ENCODE data around the gene WDFY2.

The WDFY2 gene

GRCh38 chr13:51673165-51673564 is 88.9 kb downstream of the WDFY2 start:
- TF ChIP-seq YY1 (IDR thresholded peaks at IDR 0.05; ENCODE audit: insufficient read depth, insufficient read length) (no peak), SUZ12 (IDR thresholded peaks at IDR 0.05; ENCODE audit: extremely low read depth, insufficient read depth, insufficient read length) (no peak), ZNF274 (IDR thresholded peaks at IDR 0.05; ENCODE audit: low read depth, low read length) (no peak)
- no peak overlapping the region for H3K4me3 ChIP-seq (ENCODE audit: insufficient read length, low read depth)
- DNase-seq (ENCODE audit: low read depth, low spot score), result no peak
- no peaks in the 10 kb centered on the region for H3K4me1 ChIP-seq (ENCODE audit: insufficient read depth, insufficient read length)
- H3K27me3 ChIP-seq (ENCODE audit: insufficient read depth, insufficient read length), result no peaks in the 10 kb centered on the region
- no peaks in the 10 kb centered on the region for H3K36me3 ChIP-seq (ENCODE audit: insufficient read depth, insufficient read length, low read length)
- no peak overlapping the region for H3K9ac ChIP-seq (ENCODE audit: insufficient read length, low read depth)
- H3K9me3 ChIP-seq (ENCODE audit: insufficient read depth, low read length), result no peaks in the 10 kb centered on the region

DNA sequence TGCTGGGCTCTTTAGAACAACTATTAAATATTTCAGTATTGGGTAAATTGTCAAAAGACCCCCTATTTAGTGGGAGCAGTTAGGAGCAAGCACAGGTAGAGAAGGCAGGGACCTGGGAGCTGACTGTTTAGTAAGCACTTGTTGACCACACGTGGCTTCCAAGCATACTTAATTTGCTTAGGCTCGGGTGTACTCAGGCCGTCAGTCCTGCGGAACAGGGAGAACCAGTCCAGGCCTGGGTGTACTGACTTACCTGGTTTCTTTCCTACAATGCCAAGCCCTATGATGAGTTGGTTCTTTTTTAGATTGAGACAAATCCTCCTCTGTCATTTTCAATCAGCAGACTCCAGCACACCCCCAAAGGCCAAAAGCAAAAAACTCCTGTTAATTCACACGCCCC is 90.0 kb downstream of the WDFY2 start:
- no peaks in the 10 kb centered on the region for H3K27me3 ChIP-seq (ENCODE audit: insufficient read depth, insufficient read length)
- H3K36me3 ChIP-seq (ENCODE audit: insufficient read depth, insufficient read length, low read length), result no peaks in the 10 kb centered on the region
- H3K9me3 ChIP-seq (ENCODE audit: insufficient read depth, low read length), result no peaks in the 10 kb centered on the region
- no peak overlapping the region for H3K4me3 ChIP-seq (ENCODE audit: insufficient read length, low read depth)
- no peak overlapping the region for H3K9ac ChIP-seq (ENCODE audit: insufficient read length, low read depth)
- DNase-seq (ENCODE audit: low read depth, low spot score), result no peak
- no peak for TF ChIP-seq SUZ12 (IDR thresholded peaks at IDR 0.05; ENCODE audit: extremely low read depth, insufficient read depth, insufficient read length)
- no peak for TF ChIP-seq YY1 (IDR thresholded peaks at IDR 0.05; ENCODE audit: insufficient read depth, insufficient read length)
- TF ChIP-seq ZNF274 (IDR thresholded peaks at IDR 0.05; ENCODE audit: low read depth, low read length), result no peak
- H3K4me1 ChIP-seq (ENCODE audit: insufficient read depth, insufficient read length), result no peaks in the 10 kb centered on the region

- DNase-seq (ENCODE audit: low read depth, low spot score), result no peak
- H3K9ac ChIP-seq (ENCODE audit: insufficient read length, low read depth), result no peak overlapping the region
- no peaks in the 10 kb centered on the region for H3K9me3 ChIP-seq (ENCODE audit: insufficient read depth, low read length)
- TF ChIP-seq ZNF274 (IDR thresholded peaks at IDR 0.05; ENCODE audit: low read depth, low read length) (no peak), SUZ12 (IDR thresholded peaks at IDR 0.05; ENCODE audit: extremely low read depth, insufficient read depth, insufficient read length) (no peak)
- H3K27me3 ChIP-seq (ENCODE audit: insufficient read depth, insufficient read length), result no peaks in the 10 kb centered on the region
- H3K4me3 ChIP-seq (ENCODE audit: insufficient read length, low read depth), result no peak overlapping the region
- H3K4me1 ChIP-seq (ENCODE audit: insufficient read depth, insufficient read length), result no peaks in the 10 kb centered on the region
- no peaks in the 10 kb centered on the region for H3K36me3 ChIP-seq (ENCODE audit: insufficient read depth, insufficient read length, low read length)
These were observed 91.1 kb downstream of the WDFY2 start for GRCh38 chr13:51675385-51675784.

DNA sequence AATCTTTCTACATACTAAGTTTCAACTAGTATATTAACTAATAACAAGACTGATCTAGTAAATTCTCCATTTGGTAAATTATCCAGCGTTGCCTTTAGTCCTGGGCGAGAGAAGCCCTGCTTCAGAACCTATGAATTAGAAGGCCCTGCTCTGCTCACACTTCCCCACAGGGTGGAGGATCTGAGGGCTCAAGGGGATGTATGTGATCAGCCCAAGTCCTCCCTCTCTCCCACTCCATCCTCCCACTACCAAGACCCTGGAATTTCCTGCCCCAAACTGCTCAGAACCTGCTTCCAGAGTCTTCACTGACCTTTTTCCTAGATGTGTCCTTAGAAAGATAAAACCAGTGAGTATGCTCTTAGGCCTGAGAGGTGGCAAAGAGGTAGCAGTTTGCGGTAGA is 91.6 kb downstream of the WDFY2 start:
- Histone ChIP-seq H3K4me3 (ENCODE audit: insufficient read length, low read depth) (no peak overlapping the region), H3K36me3 (ENCODE audit: insufficient read depth, insufficient read length, low read length) (no peaks in the 10 kb centered on the region), H3K27me3 (ENCODE audit: insufficient read depth, insufficient read length) (no peaks in the 10 kb centered on the region), H3K9ac (ENCODE audit: insufficient read length, low read depth) (no peak overlapping the region), H3K4me1 (ENCODE audit: insufficient read depth, insufficient read length) (no peaks in the 10 kb centered on the region), H3K9me3 (ENCODE audit: insufficient read depth, low read length) (no peaks in the 10 kb centered on the region)
- no peak for TF ChIP-seq SUZ12 (IDR thresholded peaks at IDR 0.05; ENCODE audit: extremely low read depth, insufficient read depth, insufficient read length)
- no peak for TF ChIP-seq ZNF274 (IDR thresholded peaks at IDR 0.05; ENCODE audit: low read depth, low read length)
- TF ChIP-seq YY1 (IDR thresholded peaks at IDR 0.05; ENCODE audit: insufficient read depth, insufficient read length), result no peak
- no peak for DNase-seq (ENCODE audit: low read depth, low spot score)

GRCh38 chr13:51676739-51677138 is 92.5 kb downstream of the WDFY2 start:
- Histone ChIP-seq H3K4me3 (ENCODE audit: insufficient read length, low read depth) (no peak overlapping the region), H3K27me3 (ENCODE audit: insufficient read depth, insufficient read length) (no peaks in the 10 kb centered on the region), H3K4me1 (ENCODE audit: insufficient read depth, insufficient read length) (no peaks in the 10 kb centered on the region), H3K9me3 (ENCODE audit: insufficient read depth, low read length) (no peaks in the 10 kb centered on the region), H3K36me3 (ENCODE audit: insufficient read depth, insufficient read length, low read length) (no peaks in the 10 kb centered on the region), H3K9ac (ENCODE audit: insufficient read length, low read depth) (no peak overlapping the region)
- TF ChIP-seq SUZ12 (IDR thresholded peaks at IDR 0.05; ENCODE audit: extremely low read depth, insufficient read depth, insufficient read length) (no peak), YY1 (IDR thresholded peaks at IDR 0.05; ENCODE audit: insufficient read depth, insufficient read length) (no peak), ZNF274 (IDR thresholded peaks at IDR 0.05; ENCODE audit: low read depth, low read length) (no peak)
- DNase-seq (ENCODE audit: low read depth, low spot score), result no peak

GRCh38 chr13:51678420-51678819 is 94.2 kb downstream of the WDFY2 start:
- Histone ChIP-seq H3K27me3 (ENCODE audit: insufficient read depth, insufficient read length) (no peaks in the 10 kb centered on the region), H3K4me1 (ENCODE audit: insufficient read depth, insufficient read length) (no peaks in the 10 kb centered on the region), H3K36me3 (ENCODE audit: insufficient read depth, insufficient read length, low read length) (no peaks in the 10 kb centered on the region), H3K9me3 (ENCODE audit: insufficient read depth, low read length) (no peaks in the 10 kb centered on the region), H3K4me3 (ENCODE audit: insufficient read length, low read depth) (no peak overlapping the region), H3K9ac (ENCODE audit: insufficient read length, low read depth) (no peak overlapping the region)
- TF ChIP-seq SUZ12 (IDR thresholded peaks at IDR 0.05; ENCODE audit: extremely low read depth, insufficient read depth, insufficient read length) (no peak), ZNF274 (IDR thresholded peaks at IDR 0.05; ENCODE audit: low read depth, low read length) (no peak), YY1 (IDR thresholded peaks at IDR 0.05; ENCODE audit: insufficient read depth, insufficient read length) (no peak)
- DNase-seq (ENCODE audit: low read depth, low spot score), result no peak

DNA sequence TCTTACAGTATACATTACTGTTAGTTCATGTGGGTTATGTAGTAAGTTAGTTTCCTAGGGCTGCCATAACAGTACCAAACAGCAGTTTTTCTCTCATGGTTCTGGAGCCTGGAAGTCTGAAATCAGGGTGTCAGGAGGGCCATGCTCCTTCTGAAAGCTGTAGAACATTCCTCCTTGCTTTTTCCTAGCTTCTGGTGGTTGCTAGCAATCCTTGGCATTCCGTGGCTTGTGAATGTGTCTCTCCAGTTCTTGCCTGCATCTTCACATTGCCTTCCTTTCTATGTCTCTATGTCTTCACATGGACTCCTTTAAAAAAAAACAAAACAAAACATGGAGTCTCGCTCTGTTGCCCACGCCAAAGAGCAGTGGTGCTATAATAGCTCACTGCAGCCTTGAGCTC is 95.4 kb downstream of the WDFY2 start:
- Histone ChIP-seq H3K9me3 (ENCODE audit: insufficient read depth, low read length) (no peaks in the 10 kb centered on the region), H3K27me3 (ENCODE audit: insufficient read depth, insufficient read length) (no peaks in the 10 kb centered on the region), H3K9ac (ENCODE audit: insufficient read length, low read depth) (no peak overlapping the region), H3K4me1 (ENCODE audit: insufficient read depth, insufficient read length) (no peaks in the 10 kb centered on the region), H3K4me3 (ENCODE audit: insufficient read length, low read depth) (no peak overlapping the region), H3K36me3 (ENCODE audit: insufficient read depth, insufficient read length, low read length) (no peaks in the 10 kb centered on the region)
- no peak for DNase-seq (ENCODE audit: low read depth, low spot score)
- no peak for TF ChIP-seq SUZ12 (IDR thresholded peaks at IDR 0.05; ENCODE audit: extremely low read depth, insufficient read depth, insufficient read length)
- no peak for TF ChIP-seq YY1 (IDR thresholded peaks at IDR 0.05; ENCODE audit: insufficient read depth, insufficient read length)
- no peak for TF ChIP-seq ZNF274 (IDR thresholded peaks at IDR 0.05; ENCODE audit: low read depth, low read length)
